Fibroblast of lung (primary cell): ENCODE measurements around the gene INCENP. TPM values are rescaled to one million over a fixed set of nuclear protein-coding genes. Genes with fewer than 3 reads are reported as not detected.

ENCODE experiments used
- DNase-seq, 2 donors: peaks; one replicate each; pipeline versions ENCODE4 v3.0.0 to v3.0.0-alpha.2; 2010; ENCODE audit warnings: low read depth in 2 of 2
- H2AFZ ChIP-seq: 2 replicates; pipeline ENCODE4 v1.5.1; 2012; ENCODE audit warnings: low read length, control low read depth, inconsistent platforms
- H3K27ac ChIP-seq: 2 replicates; pipeline ENCODE4 v1.5.1; 2011; ENCODE audit warnings: low read length, control low read depth; ENCODE audit not compliant: insufficient read depth
- H3K27me3 ChIP-seq: 2 replicates; pipeline ENCODE4 v1.5.1; 2011; ENCODE audit warnings: mild to moderate bottlenecking, low read length; ENCODE audit not compliant: control insufficient read depth, insufficient read depth
- H3K36me3 ChIP-seq: 2 replicates; pipeline ENCODE4 v1.5.1; 2011; ENCODE audit warnings: low read length; ENCODE audit not compliant: control insufficient read depth, insufficient read depth
- H3K4me1 ChIP-seq: 2 replicates; pipeline ENCODE4 v1.5.1; 2011; ENCODE audit warnings: low read length; ENCODE audit not compliant: control insufficient read depth, insufficient read depth; ENCODE audit errors: extremely low read depth
- H3K4me2 ChIP-seq: 2 replicates; pipeline ENCODE4 v1.5.1; 2011; ENCODE audit warnings: low read length, control low read depth; ENCODE audit not compliant: insufficient read depth; ENCODE audit errors: extremely low read depth
- H3K4me3 ChIP-seq, 4 experiments: fragments of 200-600 bp in 1 of 4; sonication (generic) in 1 of 4; replicated peaks in 1 of 4; 2 replicates each; pipeline ENCODE4 v1.5.1; 2011 to 2016; ENCODE audit warnings: low read length in 4 of 4, low read depth in 3 of 4, mild to moderate bottlenecking in 3 of 4, control low read depth in 2 of 4, inconsistent platforms in 1 of 4, mixed read lengths in 1 of 4; ENCODE audit not compliant: insufficient read depth in 1 of 4; ENCODE audit errors: control extremely low read depth in 1 of 4
- H3K79me2 ChIP-seq: 2 replicates; pipeline ENCODE4 v1.5.1; 2012; ENCODE audit warnings: mild to moderate bottlenecking, low read length, inconsistent platforms; ENCODE audit not compliant: control insufficient read depth, insufficient read depth
- H3K9ac ChIP-seq: 2 replicates; pipeline ENCODE4 v1.5.1; 2011; ENCODE audit warnings: mild to moderate bottlenecking, low read length, control low read depth; ENCODE audit not compliant: insufficient read depth
- H3K9me3 ChIP-seq: 2 replicates; pipeline ENCODE4 v1.5.1; 2012; ENCODE audit warnings: low read depth, low read length; ENCODE audit not compliant: control insufficient read depth, insufficient read depth
- H4K20me1 ChIP-seq: 2 replicates; pipeline ENCODE4 v1.5.1; 2011; ENCODE audit warnings: low read length; ENCODE audit not compliant: control insufficient read depth, insufficient read depth; ENCODE audit errors: extremely low read depth
- EZH2 ChIP-seq: IDR thresholded peaks from 2 replicates; pipeline ENCODE4 v1.5.1; 2012; ENCODE audit warnings: low read length, control low read depth, mild to moderate bottlenecking; ENCODE audit errors: missing control alignments
- polyA plus RNA-seq, 2 donors: library from polyadenylated mRNA; depleted of rRNA in 1 of 2; stranded (reverse) in 1 of 2; unstranded in 1 of 2; fragments of >200 nt; gene quantifications; 2 replicates each; pipeline ENCODE4 v1.2.1, GENCODE V29; 2011 to 2012; ENCODE audit warnings: missing spikeins in 1 of 2
- total RNA-seq: library from RNA; depleted of rRNA; stranded (reverse); fragments of >200 nt; gene quantifications from 2 replicates; pipeline ENCODE4 v1.2.1, GENCODE V29; 2014
- TF ChIP-seq, protein P1 (sequence below), 2 donors: IDR thresholded peaks in 1 of 2; conservative IDR thresholded peaks in 1 of 2; 1 replicate in 1 of 2; 2 replicates in 1 of 2; pipeline ENCODE4 v1.5.1; 2011 to 2012; ENCODE audit warnings: low read length in 2 of 2, control low read depth in 1 of 2, inconsistent platforms in 1 of 2, low read depth in 1 of 2, mild to moderate bottlenecking in 1 of 2

INCENP gene
- total and polyA plus RNA-seq, 2 donors (not counting 1 experiment from before 2014, with no cell fraction given), result 6.6 to 12.7 TPM

- Histone ChIP-seq H3K79me2 (no peaks in the 10 kb centered on the region), H3K9me3 (no peaks in the 10 kb centered on the region), H3K27ac (no peak overlapping the region), H3K36me3 (no peaks in the 10 kb centered on the region), H3K4me1 (peaks cover 17% of the 10 kb centered on the region), H3K27me3 (no peaks in the 10 kb centered on the region), H4K20me1 (no peaks in the 10 kb centered on the region), H2AFZ (no peak overlapping the region), H3K9ac (no peak overlapping the region), H3K4me3 (no peak overlapping the region), H3K4me2 (no peak overlapping the region)
- DNase-seq, result peak; percentile 62 to 78
- TF ChIP-seq EZH2, result no peak
- TF ChIP-seq, protein P1, sequence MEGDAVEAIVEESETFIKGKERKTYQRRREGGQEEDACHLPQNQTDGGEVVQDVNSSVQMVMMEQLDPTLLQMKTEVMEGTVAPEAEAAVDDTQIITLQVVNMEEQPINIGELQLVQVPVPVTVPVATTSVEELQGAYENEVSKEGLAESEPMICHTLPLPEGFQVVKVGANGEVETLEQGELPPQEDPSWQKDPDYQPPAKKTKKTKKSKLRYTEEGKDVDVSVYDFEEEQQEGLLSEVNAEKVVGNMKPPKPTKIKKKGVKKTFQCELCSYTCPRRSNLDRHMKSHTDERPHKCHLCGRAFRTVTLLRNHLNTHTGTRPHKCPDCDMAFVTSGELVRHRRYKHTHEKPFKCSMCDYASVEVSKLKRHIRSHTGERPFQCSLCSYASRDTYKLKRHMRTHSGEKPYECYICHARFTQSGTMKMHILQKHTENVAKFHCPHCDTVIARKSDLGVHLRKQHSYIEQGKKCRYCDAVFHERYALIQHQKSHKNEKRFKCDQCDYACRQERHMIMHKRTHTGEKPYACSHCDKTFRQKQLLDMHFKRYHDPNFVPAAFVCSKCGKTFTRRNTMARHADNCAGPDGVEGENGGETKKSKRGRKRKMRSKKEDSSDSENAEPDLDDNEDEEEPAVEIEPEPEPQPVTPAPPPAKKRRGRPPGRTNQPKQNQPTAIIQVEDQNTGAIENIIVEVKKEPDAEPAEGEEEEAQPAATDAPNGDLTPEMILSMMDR (conservative IDR thresholded peaks at IDR 0.05 in 1 of 2, IDR thresholded peaks at IDR 0.05 in 1 of 2; ENCODE audit: low read depth in 1 of 2, low read length in 2 of 2), result peak; percentile 73
Observed at GRCh38 chr11:62108017-62108750, 15.6 kb upstream of the INCENP start.

DNA sequence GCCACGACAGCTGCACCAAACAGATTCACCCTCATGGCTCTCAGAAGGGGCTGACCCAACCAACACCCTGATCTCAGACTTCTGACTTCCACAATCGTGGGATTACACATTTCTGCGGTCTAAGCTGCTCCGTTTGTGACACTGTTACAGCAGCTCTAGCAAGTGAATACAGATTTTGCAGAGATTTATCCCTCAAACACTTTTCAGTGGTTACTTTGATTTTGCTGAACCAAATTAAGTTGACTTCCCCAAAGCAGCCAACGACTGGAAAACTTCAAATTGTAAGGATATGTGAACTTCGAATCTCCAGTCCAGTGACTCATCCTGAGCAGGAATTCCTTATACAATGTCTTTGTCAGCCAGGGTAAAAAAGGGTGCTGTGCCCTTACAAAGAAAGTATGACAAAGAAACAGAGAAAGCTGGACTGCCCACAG lies 14.8 kb upstream of the INCENP start:
- H3K4me3 ChIP-seq, result no peak overlapping the region
- H3K9me3 ChIP-seq, result no peaks in the 10 kb centered on the region
- H3K9ac ChIP-seq, result no peak overlapping the region
- no peaks in the 10 kb centered on the region for H3K27me3 ChIP-seq
- DNase-seq, result peak in 1 of 2 donors; percentile 79
- no peaks in the 10 kb centered on the region for H4K20me1 ChIP-seq
- no peaks in the 10 kb centered on the region for H3K36me3 ChIP-seq
- no peaks in the 10 kb centered on the region for H3K79me2 ChIP-seq
- TF ChIP-seq EZH2, result no peak
- TF ChIP-seq, protein P1 (conservative IDR thresholded peaks at IDR 0.05 in 1 of 2, IDR thresholded peaks at IDR 0.05 in 1 of 2; ENCODE audit: low read depth in 1 of 2, low read length in 2 of 2), result no peak
- no peak overlapping the region for H3K27ac ChIP-seq
- H3K4me2 ChIP-seq, result no peak overlapping the region
- peaks cover 17% of the 10 kb centered on the region for H3K4me1 ChIP-seq
- no peak overlapping the region for H2AFZ ChIP-seq

- Histone ChIP-seq H4K20me1 (no peaks in the 10 kb centered on the region), H2AFZ (no peak overlapping the region), H3K36me3 (no peaks in the 10 kb centered on the region), H3K4me2 (no peak overlapping the region), H3K4me3 (no peak overlapping the region), H3K79me2 (no peaks in the 10 kb centered on the region), H3K4me1 (no peaks in the 10 kb centered on the region), H3K27me3 (no peaks in the 10 kb centered on the region), H3K9ac (no peak overlapping the region), H3K27ac (no peak overlapping the region), H3K9me3 (no peaks in the 10 kb centered on the region)
- DNase-seq, result no peak
- TF ChIP-seq EZH2, result no peak
- TF ChIP-seq, protein P1 (conservative IDR thresholded peaks at IDR 0.05 in 1 of 2, IDR thresholded peaks at IDR 0.05 in 1 of 2; ENCODE audit: low read depth in 1 of 2, low read length in 2 of 2), result no peak
Observed at GRCh38 chr11:62115085-62115694, 8.6 kb upstream of the INCENP start.
